Activated CD8-positive, alpha-beta memory T cell treated with anti-CD3 and anti-CD28 coated beads, Interleukin-2, amount 50 U/mL, for 24 hours (primary cell): Measurements from ENCODE around the gene FALEC.

Source experiments
- DNase-seq: peaks from one replicate; pipeline ENCODE4 v3.0.0-alpha.2; 2020; ENCODE audit errors: extremely low read depth

The FALEC gene

GRCh38 chr1:150511985-150512660, 3.4 kb upstream of the FALEC start:
- DNase-seq: no peak

GRCh38 chr1:150512846-150513245, 2.7 kb upstream of the FALEC start:
- no peak for DNase-seq

GRCh38 chr1:150513351-150513791, 2.2 kb upstream of the FALEC start:
- no peak for DNase-seq

GRCh38 chr1:150514260-150514659, 1.3 kb upstream of the FALEC start:
- DNase-seq: no peak

- no peak for DNase-seq
Observed at GRCh38 chr1:150514913-150515327, 632 bp upstream of the FALEC start.

- DNase-seq: no peak
Observed at GRCh38 chr1:150516050-150516591, 569 bp downstream of the FALEC start.

- DNase-seq: no peak
Observed at GRCh38 chr1:150516616-150517015, 1.1 kb downstream of the FALEC start.

- no peak for DNase-seq
Observed at GRCh38 chr1:150521196-150521968, 5.8 kb downstream of the FALEC start.

- no peak for DNase-seq
Observed at GRCh38 chr1:150525348-150525747, 9.8 kb downstream of the FALEC start.

GRCh38 chr1:150528196-150528595, 12.6 kb downstream of the FALEC start:
- DNase-seq: no peak

GRCh38 chr1:150529017-150529416, 13.5 kb downstream of the FALEC start:
- DNase-seq: no peak

- DNase-seq: no peak
Observed at GRCh38 chr1:150530491-150531159, 15.1 kb downstream of the FALEC start.

- DNase-seq: no peak
Observed at GRCh38 chr1:150532860-150533259, 17.3 kb downstream of the FALEC start.

- DNase-seq: no peak
Observed at GRCh38 chr1:150534002-150534401, 18.4 kb downstream of the FALEC start.

GRCh38 chr1:150535511-150536287, 20.1 kb downstream of the FALEC start:
- no peak for DNase-seq

- DNase-seq: no peak
Observed at GRCh38 chr1:150536836-150537731, 21.5 kb downstream of the FALEC start.

GRCh38 chr1:150537732-150538684, 22.5 kb downstream of the FALEC start:
- no peak for DNase-seq

GRCh38 chr1:150543500-150544143, 28.1 kb downstream of the FALEC start:
- no peak for DNase-seq

GRCh38 chr1:150544204-150544603, 28.7 kb downstream of the FALEC start:
- no peak for DNase-seq
